CMK (cell line): ENCODE data around the gene B3GNT4.
"Not testable (repeated sequence)": the region's sequence is repeated elsewhere in the genome, so short reads cannot be mapped to it uniquely, and the experiment has no call there.

Source experiments
- DNase-seq: peaks from one replicate; pipeline ENCODE4 v3.0.0-alpha.2; 2010; ENCODE audit warnings: low read depth

Gene B3GNT4

GRCh38 chr12:122203301-122204166 is at the start of gene B3GNT4:
Gene B3GNT4 (plus strand): TSS chr12:122203709. CDS start chr12:122204619, 910 bp downstream.
- DNase-seq = no peak

GRCh38 chr12:122155705-122156104 is 47.8 kb upstream of the B3GNT4 start:
- peak; percentile 71 for DNase-seq

GRCh38 chr12:122158700-122159285 is 44.7 kb upstream of the B3GNT4 start:
- no peak for DNase-seq

- no peak for DNase-seq
These were observed 43.6 kb upstream of the B3GNT4 start for GRCh38 chr12:122159882-122160281.

GRCh38 chr12:122160761-122161160 is 42.7 kb upstream of the B3GNT4 start:
- DNase-seq = no peak

GRCh38 chr12:122161682-122162081 is 41.8 kb upstream of the B3GNT4 start:
- DNase-seq = no peak

- no peak for DNase-seq
These were observed 40.5 kb upstream of the B3GNT4 start for GRCh38 chr12:122162976-122163375.

GRCh38 chr12:122166422-122167349 is 36.8 kb upstream of the B3GNT4 start:
- DNase-seq = no peak

- no peak for DNase-seq
These were observed 36.1 kb upstream of the B3GNT4 start for GRCh38 chr12:122167356-122167925.

- no peak for DNase-seq
These were observed 35.0 kb upstream of the B3GNT4 start for GRCh38 chr12:122168492-122168891.

GRCh38 chr12:122171399-122171798 is 32.1 kb upstream of the B3GNT4 start:
- DNase-seq = no peak

- DNase-seq = no peak
These were observed 31.1 kb upstream of the B3GNT4 start for GRCh38 chr12:122172262-122172939.

GRCh38 chr12:122174155-122174845 is 29.2 kb upstream of the B3GNT4 start, which contains the start of gene IL31:
Gene IL31 (minus strand): TSS chr12:122174221. CDS start chr12:122174172, 49 bp downstream.
- no peak for DNase-seq

GRCh38 chr12:122176473-122176872 is 27.0 kb upstream of the B3GNT4 start:
- DNase-seq = not testable (repeated sequence)

GRCh38 chr12:122182887-122183587 is 20.5 kb upstream of the B3GNT4 start, which contains the start of gene LRRC43:
Gene LRRC43 (plus strand): TSS chr12:122183123. CDS start chr12:122183145, 22 bp downstream.
- peak; percentile 25 for DNase-seq

GRCh38 chr12:122183588-122183940 is 19.9 kb upstream of the B3GNT4 start:
- no peak for DNase-seq

GRCh38 chr12:122184517-122184916 is 19.0 kb upstream of the B3GNT4 start:
- peak; percentile 78 for DNase-seq

GRCh38 chr12:122185079-122185478 is 18.4 kb upstream of the B3GNT4 start:
- no peak for DNase-seq

GRCh38 chr12:122185494-122186082 is 17.9 kb upstream of the B3GNT4 start:
- no peak for DNase-seq

GRCh38 chr12:122187466-122187865 is 16.0 kb upstream of the B3GNT4 start:
- no peak for DNase-seq
